GM12878 (cell line): ENCODE results near the gene BMF. TPM values are rescaled to one million over a fixed set of nuclear protein-coding genes. Genes with fewer than 3 reads are reported as not detected.
A peak's percentile ranks its signal among the peaks of the same experiment; 100 is the strongest.

Source experiments
- ASH2L ChIP-seq: fragments of 300-600, 200-600 bp; sonication (generic); IDR thresholded peaks from 2 replicates; pipeline ENCODE4 v1.6.1; 2017; ENCODE audit warnings: low read depth, mild to moderate bottlenecking, borderline replicate concordance
- ATF7 ChIP-seq: fragments of 450-650 bp; IDR thresholded peaks from 2 replicates; pipeline ENCODE4 v1.6.1; 2016; ENCODE audit warnings: low read depth, mild to moderate bottlenecking
- BCL11A ChIP-seq: IDR thresholded peaks from 2 replicates; pipeline ENCODE4 v1.6.1; 2011; ENCODE audit warnings: low read depth, low read length
- CBFB ChIP-seq: IDR thresholded peaks from 2 replicates; pipeline ENCODE4 v1.6.1; 2016; ENCODE audit warnings: antibody characterized with exemption, low read depth
- CBX3 ChIP-seq: fragments of 200-600 bp; sonication (generic); IDR thresholded peaks from 2 replicates; pipeline ENCODE4 v1.6.1; 2016; ENCODE audit warnings: low read depth, borderline replicate concordance
- DPF2 ChIP-seq: fragments of 450-650 bp; IDR thresholded peaks from 2 replicates; pipeline ENCODE4 v1.6.1; 2017; ENCODE audit warnings: mild to moderate bottlenecking
- FOXM1 ChIP-seq: IDR thresholded peaks from 2 replicates; pipeline ENCODE4 v1.6.1; 2012; ENCODE audit warnings: low read depth, mild to moderate bottlenecking, inconsistent platforms, low read length, moderate library complexity
- HCFC1 ChIP-seq: fragments of 150-350 bp; IDR thresholded peaks from 2 replicates; pipeline ENCODE4 v1.6.1; 2014; ENCODE audit warnings: low read length
- HDGF ChIP-seq: fragments of 450-650 bp; IDR thresholded peaks from 2 replicates; pipeline ENCODE4 v1.6.1; 2016; ENCODE audit warnings: antibody characterized with exemption
- IRF3 ChIP-seq: fragments of 450-650 bp; IDR thresholded peaks from 2 replicates; pipeline ENCODE4 v1.6.1; 2014; ENCODE audit warnings: mild to moderate bottlenecking
- MTA2 ChIP-seq: fragments of 450-650 bp; IDR thresholded peaks from 2 replicates; pipeline ENCODE4 v1.6.1; 2016; ENCODE audit warnings: low read depth, mild to moderate bottlenecking, moderate library complexity
- NFYA ChIP-seq: IDR thresholded peaks from 2 replicates; pipeline ENCODE4 v1.6.1; 2011; ENCODE audit warnings: low read depth, mild to moderate bottlenecking, low read length, improper control_type of control experiment, borderline replicate concordance
- NR2C1 ChIP-seq: fragments of 450-650 bp; IDR thresholded peaks from 2 replicates; pipeline ENCODE4 v1.6.1; 2017; ENCODE audit warnings: antibody characterized with exemption, mild to moderate bottlenecking, moderate library complexity
- NR2C2 ChIP-seq: IDR thresholded peaks from 2 replicates; pipeline ENCODE4 v1.6.1; 2011; ENCODE audit warnings: borderline replicate concordance, low read depth; ENCODE audit not compliant: control insufficient read depth, insufficient read length
- PAX8 ChIP-seq: fragments of 450-650 bp; IDR thresholded peaks from 2 replicates; pipeline ENCODE4 v1.6.1; 2017; ENCODE audit warnings: mild to moderate bottlenecking, moderate library complexity
- PKNOX1 ChIP-seq: fragments of 450-650 bp; IDR thresholded peaks from 2 replicates; pipeline ENCODE4 v1.6.1; 2016; ENCODE audit warnings: mild to moderate bottlenecking
- POLR2A ChIP-seq: IDR thresholded peaks from 2 replicates; pipeline ENCODE4 v1.6.1; 2011; ENCODE audit warnings: low read depth, mild to moderate bottlenecking, low read length
- RBBP5 ChIP-seq: fragments of 200-600 bp; sonication (generic); conservative IDR thresholded peaks from 2 replicates; pipeline ENCODE4 v1.6.1; 2016
- RFX5 ChIP-seq: IDR thresholded peaks from 2 replicates; pipeline ENCODE4 v1.6.1; 2011; ENCODE audit warnings: low read depth, low read length, improper control_type of control experiment
- SMC3 ChIP-seq: IDR thresholded peaks from 2 replicates; pipeline ENCODE4 v1.6.1; 2011; ENCODE audit warnings: low read length, improper control_type of control experiment, borderline replicate concordance
- SP1 ChIP-seq: IDR thresholded peaks from one replicate; pipeline ENCODE4 v1.6.1; 2011; ENCODE audit warnings: low read depth, low read length
- TAF1 ChIP-seq: IDR thresholded peaks from 2 replicates; pipeline ENCODE4 v1.6.1; 2011; ENCODE audit warnings: mild to moderate bottlenecking, low read depth, low read length, borderline replicate concordance
- TCF3 ChIP-seq: IDR thresholded peaks from 2 replicates; pipeline ENCODE4 v1.6.1; 2012; ENCODE audit warnings: low read depth, mild to moderate bottlenecking, low read length, borderline replicate concordance; ENCODE audit not compliant: insufficient read depth
- ZNF207 ChIP-seq: fragments of 450-650 bp; IDR thresholded peaks from 2 replicates; pipeline ENCODE4 v1.6.1; 2014; ENCODE audit warnings: antibody characterized with exemption, mild to moderate bottlenecking, borderline replicate concordance
- ZZZ3 ChIP-seq: IDR thresholded peaks from 2 replicates; pipeline ENCODE4 v1.6.1; 2011; ENCODE audit warnings: low read depth; ENCODE audit not compliant: control insufficient read depth, insufficient read length
- polyA plus RNA-seq, 11 experiments: library from polyadenylated mRNA; depleted of rRNA in 4 of 11; unstranded in 6 of 11; stranded (reverse) in 5 of 11; fragments of >200 nt; fragmentation: Nextera tagmentation in 4 of 11; fragmentation: Illumina TruSeq in 1 of 11; extraction: Ambion mirVana in 4 of 11; extraction: Trizol in 1 of 11; gene quantifications; 1 replicate in 1 of 11; 2 replicates in 10 of 11; pipeline versions ENCODE4 v1.2.1 to v1.2.3, GENCODE V29; 2011 to 2016; ENCODE audit warnings: inconsistent platforms in 2 of 11, missing spikeins in 2 of 11, low read depth in 1 of 11
- total RNA-seq, 4 experiments: library from RNA; depleted of rRNA in 3 of 4; stranded (reverse); fragments of >200 nt in 3 of 4; fragmentation: Illumina TruSeq in 1 of 4; extraction: Trizol in 1 of 4; gene quantifications; 2 replicates each; pipeline versions ENCODE4 v1.2.1 to v1.2.3, GENCODE V29; 2013 to 2021
- TF ChIP-seq, protein P1 (sequence below): IDR thresholded peaks from 2 replicates; pipeline ENCODE4 v1.6.1; 2011; ENCODE audit warnings: low read depth, mild to moderate bottlenecking, low read length, moderate library complexity, borderline replicate concordance; ENCODE audit errors: extremely low read depth
- TF ChIP-seq, protein P2 (sequence below): fragments of 450-650 bp; IDR thresholded peaks from 2 replicates; pipeline ENCODE4 v1.6.1; 2016; ENCODE audit warnings: mild to moderate bottlenecking

BMF gene
- total and polyA plus RNA-seq, 10 of the 15 experiments (the other 5 are each of a cell fraction or from before 2014, with no cell fraction given): 0.82 to 34.9 (median 16.9) TPM

GRCh38 chr15:40108855-40109735, at the start of gene BMF (continued):
- TF ChIP-seq, protein P1, sequence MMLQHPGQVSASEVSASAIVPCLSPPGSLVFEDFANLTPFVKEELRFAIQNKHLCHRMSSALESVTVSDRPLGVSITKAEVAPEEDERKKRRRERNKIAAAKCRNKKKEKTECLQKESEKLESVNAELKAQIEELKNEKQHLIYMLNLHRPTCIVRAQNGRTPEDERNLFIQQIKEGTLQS: no peak
- TF ChIP-seq FOXM1: no peak
- TF ChIP-seq ATF7: peak; percentile 57
- TF ChIP-seq PAX8: no peak
- peak; percentile 17; the same call in 1 of the 2 replicates for TF ChIP-seq SMC3
- TF ChIP-seq HCFC1: no peak
- no peak for TF ChIP-seq NR2C2
- TF ChIP-seq POLR2A: peak; percentile 49; the same call in 1 of the 2 replicates
- TF ChIP-seq BCL11A: no peak
- peak; percentile 70 for TF ChIP-seq HDGF
- peak; percentile 79; the same call in 1 of the 2 replicates for TF ChIP-seq ZNF207
- TF ChIP-seq NFYA: no peak
- 0 out of 2 replicates have a peak, but pooled peaks have one; percentile 8 for TF ChIP-seq PKNOX1
- no peak for TF ChIP-seq RBBP5
- TF ChIP-seq ASH2L: no peak
- no peak for TF ChIP-seq ZZZ3
- TF ChIP-seq SP1: peak; percentile 81
- TF ChIP-seq TAF1: peak; percentile 35; the same call in 1 of the 2 replicates
- 0 out of 2 replicates have a peak, but pooled peaks have one; percentile 11 for TF ChIP-seq TCF3
- TF ChIP-seq RFX5: peak; percentile 69; the same call in 1 of the 2 replicates
- TF ChIP-seq CBX3: no peak
- TF ChIP-seq, protein P2, sequence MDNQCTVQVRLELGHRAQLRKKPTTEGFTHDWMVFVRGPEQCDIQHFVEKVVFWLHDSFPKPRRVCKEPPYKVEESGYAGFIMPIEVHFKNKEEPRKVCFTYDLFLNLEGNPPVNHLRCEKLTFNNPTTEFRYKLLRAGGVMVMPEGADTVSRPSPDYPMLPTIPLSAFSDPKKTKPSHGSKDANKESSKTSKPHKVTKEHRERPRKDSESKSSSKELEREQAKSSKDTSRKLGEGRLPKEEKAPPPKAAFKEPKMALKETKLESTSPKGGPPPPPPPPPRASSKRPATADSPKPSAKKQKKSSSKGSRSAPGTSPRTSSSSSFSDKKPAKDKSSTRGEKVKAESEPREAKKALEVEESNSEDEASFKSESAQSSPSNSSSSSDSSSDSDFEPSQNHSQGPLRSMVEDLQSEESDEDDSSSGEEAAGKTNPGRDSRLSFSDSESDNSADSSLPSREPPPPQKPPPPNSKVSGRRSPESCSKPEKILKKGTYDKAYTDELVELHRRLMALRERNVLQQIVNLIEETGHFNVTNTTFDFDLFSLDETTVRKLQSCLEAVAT: peak; percentile 39; the same call in 1 of the 2 replicates
- peak; percentile 96 for TF ChIP-seq IRF3
- no peak for TF ChIP-seq MTA2
- TF ChIP-seq CBFB: peak; percentile 73
- no peak for TF ChIP-seq DPF2
- TF ChIP-seq NR2C1: no peak
